ENCODE results near the gene SNX10.

The SNX10 gene

GRCh38 chr7:26397796-26398426, 106.2 kb downstream of the SNX10 start:
- peak overlapping the region; percentile 54 for H3K4me3 ChIP-seq (ENCODE audit: low read depth, low read length)
- TF ChIP-seq CTCF (conservative IDR thresholded peaks at IDR 0.05; ENCODE audit: low read depth, low read length) = no peak
- no peak for DNase-seq (ENCODE audit: low read depth)

GRCh38 chr7:26398427-26398755, 106.7 kb downstream of the SNX10 start:
- peak; percentile 15 for DNase-seq (ENCODE audit: low read depth)
- TF ChIP-seq CTCF (conservative IDR thresholded peaks at IDR 0.05; ENCODE audit: low read depth, low read length) = no peak
- peak overlapping the region; percentile 54 for H3K4me3 ChIP-seq (ENCODE audit: low read depth, low read length)

- TF ChIP-seq CTCF (conservative IDR thresholded peaks at IDR 0.05; ENCODE audit: low read depth, low read length) = peak; percentile 16
- peak overlapping the region; percentile 54 for H3K4me3 ChIP-seq (ENCODE audit: low read depth, low read length)
- DNase-seq (ENCODE audit: low read depth) = peak; percentile 36
Observed at GRCh38 chr7:26398756-26399509, 107.3 kb downstream of the SNX10 start.

- no peak for TF ChIP-seq CTCF (conservative IDR thresholded peaks at IDR 0.05; ENCODE audit: low read depth, low read length)
- no peak overlapping the region for H3K4me3 ChIP-seq (ENCODE audit: low read depth, low read length)
- DNase-seq (ENCODE audit: low read depth) = no peak
Observed at GRCh38 chr7:26399736-26400135, 108.1 kb downstream of the SNX10 start.

- no peak overlapping the region for H3K4me3 ChIP-seq (ENCODE audit: low read depth, low read length)
- DNase-seq (ENCODE audit: low read depth) = no peak
- TF ChIP-seq CTCF (conservative IDR thresholded peaks at IDR 0.05; ENCODE audit: low read depth, low read length) = no peak
Observed at GRCh38 chr7:26403640-26404039, 112.0 kb downstream of the SNX10 start.

- DNase-seq (ENCODE audit: low read depth) = no peak
- no peak overlapping the region for H3K4me3 ChIP-seq (ENCODE audit: low read depth, low read length)
- TF ChIP-seq CTCF (conservative IDR thresholded peaks at IDR 0.05; ENCODE audit: low read depth, low read length) = no peak
Observed at GRCh38 chr7:26404189-26404996, 112.7 kb downstream of the SNX10 start.
